Measurements from ENCODE around the gene DOCK6. TPM values are rescaled to one million over a fixed set of nuclear protein-coding genes. Genes with fewer than 3 reads are reported as not detected.
A peak's percentile ranks its signal among the peaks of the same experiment; 100 is the strongest.
"Not testable (repeated sequence)": the region's sequence is repeated elsewhere in the genome, so short reads cannot be mapped to it uniquely, and the experiment has no call there.

The DOCK6 gene
- total RNA-seq, 1 donor = 183 TPM

DNA sequence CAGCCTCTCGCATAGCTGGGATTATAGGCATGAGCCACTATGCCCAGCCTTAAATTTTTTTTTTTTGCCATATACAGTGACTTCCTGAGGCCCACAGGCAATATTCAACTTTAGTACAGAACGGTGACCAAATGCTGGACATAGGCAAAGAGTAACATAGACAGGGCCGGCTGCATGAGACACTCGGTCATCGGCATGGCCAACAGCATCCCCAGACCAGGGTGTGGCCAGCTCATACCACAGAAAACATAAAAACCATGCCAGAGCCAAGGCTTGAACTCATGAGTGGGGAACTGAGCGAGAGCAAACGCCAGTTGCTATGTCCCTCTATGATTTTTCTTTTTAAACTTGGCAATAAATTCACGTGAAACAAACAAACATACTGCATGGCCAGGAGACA is 82.0 kb downstream of the DOCK6 start:
- Histone ChIP-seq H2AFZ (ENCODE audit: low read length) (no peak overlapping the region), H3K79me2 (ENCODE audit: insufficient read depth, low read length) (peaks cover 49% of the 10 kb centered on the region), H3K4me1 (ENCODE audit: insufficient read depth, low read length) (peaks cover 16% of the 10 kb centered on the region), H3K4me3 (ENCODE audit: insufficient read depth, low read length) (no peak overlapping the region), H3K9me3 (ENCODE audit: low read depth, low read length) (no peaks in the 10 kb centered on the region), H3K27ac (ENCODE audit: low read depth, low read length) (no peak overlapping the region), H4K20me1 (ENCODE audit: insufficient read depth, low read length) (no peaks in the 10 kb centered on the region), H3K27me3 (ENCODE audit: insufficient read depth, low read length) (no peaks in the 10 kb centered on the region), H3K36me3 (ENCODE audit: insufficient read depth, low read length) (peaks cover 49% of the 10 kb centered on the region), H3K4me2 (ENCODE audit: insufficient read depth, low read length) (no peak overlapping the region)
- DNase-seq (ENCODE audit: insufficient read length, low spot score, missing footprints) = peak; percentile 67
- no peak for TF ChIP-seq CTCF (IDR thresholded peaks at IDR 0.05; ENCODE audit: extremely low read depth, low read depth, low read length)

GRCh38 chr19:11179716-11180297 is 82.5 kb downstream of the DOCK6 start:
- Histone ChIP-seq H3K36me3 (ENCODE audit: insufficient read depth, low read length) (peaks cover 48% of the 10 kb centered on the region), H3K27ac (ENCODE audit: low read depth, low read length) (peak overlapping the region; percentile 53), H3K4me1 (ENCODE audit: insufficient read depth, low read length) (peaks cover 16% of the 10 kb centered on the region), H3K9me3 (ENCODE audit: low read depth, low read length) (no peaks in the 10 kb centered on the region), H3K27me3 (ENCODE audit: insufficient read depth, low read length) (no peaks in the 10 kb centered on the region), H3K79me2 (ENCODE audit: insufficient read depth, low read length) (peaks cover 45% of the 10 kb centered on the region), H2AFZ (ENCODE audit: low read length) (no peak overlapping the region), H3K4me3 (ENCODE audit: insufficient read depth, low read length) (no peak overlapping the region), H4K20me1 (ENCODE audit: insufficient read depth, low read length) (no peaks in the 10 kb centered on the region), H3K4me2 (ENCODE audit: insufficient read depth, low read length) (no peak overlapping the region)
- TF ChIP-seq CTCF (IDR thresholded peaks at IDR 0.05; ENCODE audit: extremely low read depth, low read depth, low read length) = no peak
- peak; percentile 51 for DNase-seq (ENCODE audit: insufficient read length, low spot score, missing footprints)

DNA sequence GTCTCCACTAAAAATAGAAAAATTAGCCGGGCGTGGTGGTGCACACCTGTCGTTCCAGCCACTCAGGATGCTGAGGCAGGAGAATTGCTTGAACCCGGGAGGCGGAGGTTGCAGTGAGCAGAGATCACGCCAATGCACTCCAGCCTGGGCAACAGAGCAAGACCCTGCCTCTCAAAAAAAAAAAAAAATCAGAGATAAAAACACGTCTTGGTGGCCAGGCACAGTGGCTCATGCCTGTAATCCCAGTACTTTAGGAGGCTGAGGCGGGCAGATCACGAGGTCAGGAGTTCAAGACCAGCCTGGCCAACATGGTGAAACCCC is 83.2 kb downstream of the DOCK6 start:
- not testable (repeated sequence) for H3K4me2 ChIP-seq (ENCODE audit: insufficient read depth, low read length); H2AFZ ChIP-seq (ENCODE audit: low read length); H3K27me3 ChIP-seq (ENCODE audit: insufficient read depth, low read length); DNase-seq (ENCODE audit: insufficient read length, low spot score, missing footprints); H3K4me3 ChIP-seq (ENCODE audit: insufficient read depth, low read length); H4K20me1 ChIP-seq (ENCODE audit: insufficient read depth, low read length); H3K9me3 ChIP-seq (ENCODE audit: low read depth, low read length)
- Histone ChIP-seq H3K36me3 (ENCODE audit: insufficient read depth, low read length) (peaks cover 49% of the 10 kb centered on the region), H3K4me1 (ENCODE audit: insufficient read depth, low read length) (peaks cover 16% of the 10 kb centered on the region), H3K27ac (ENCODE audit: low read depth, low read length) (peak overlapping the region; percentile 55), H3K79me2 (ENCODE audit: insufficient read depth, low read length) (peaks cover 38% of the 10 kb centered on the region)

GRCh38 chr19:11177592-11177991 is 84.7 kb downstream of the DOCK6 start:
- DNase-seq (ENCODE audit: insufficient read length, low spot score, missing footprints) = peak; percentile 72
- Histone ChIP-seq H3K36me3 (ENCODE audit: insufficient read depth, low read length) (peaks cover 50% of the 10 kb centered on the region), H3K4me1 (ENCODE audit: insufficient read depth, low read length) (peaks cover 16% of the 10 kb centered on the region), H3K27ac (ENCODE audit: low read depth, low read length) (no peak overlapping the region), H2AFZ (ENCODE audit: low read length) (no peak overlapping the region), H4K20me1 (ENCODE audit: insufficient read depth, low read length) (no peaks in the 10 kb centered on the region), H3K4me2 (ENCODE audit: insufficient read depth, low read length) (no peak overlapping the region), H3K79me2 (ENCODE audit: insufficient read depth, low read length) (peaks cover 24% of the 10 kb centered on the region), H3K27me3 (ENCODE audit: insufficient read depth, low read length) (no peaks in the 10 kb centered on the region), H3K4me3 (ENCODE audit: insufficient read depth, low read length) (no peak overlapping the region), H3K9me3 (ENCODE audit: low read depth, low read length) (no peaks in the 10 kb centered on the region)
- no peak for TF ChIP-seq CTCF (IDR thresholded peaks at IDR 0.05; ENCODE audit: extremely low read depth, low read depth, low read length)

Data from osteoblast (primary cell).